IMR-90 (cell line): Measurements from ENCODE around the gene KATNAL2.

Experiments used
- BHLHE40 ChIP-seq: fragments of 150-350 bp; IDR thresholded peaks from 2 replicates; pipeline ENCODE4 v1.6.1; 2016; ENCODE audit warnings: mild to moderate bottlenecking, low read depth, low read length
- CEBPB ChIP-seq: IDR thresholded peaks from 2 replicates; pipeline ENCODE4 v1.6.1; 2012; ENCODE audit warnings: low read depth, low read length, improper control_type of control experiment
- FOS ChIP-seq: fragments of 150-350 bp; IDR thresholded peaks from 2 replicates; pipeline ENCODE4 v1.6.1; 2016; ENCODE audit warnings: low read depth, low read length
- MAFK ChIP-seq: IDR thresholded peaks from 2 replicates; pipeline ENCODE4 v1.6.1; 2012; ENCODE audit warnings: low read depth, low read length, improper control_type of control experiment
- MXI1 ChIP-seq: IDR thresholded peaks from 2 replicates; pipeline ENCODE4 v1.6.1; 2012; ENCODE audit warnings: low read depth, mild to moderate bottlenecking, low read length, moderate library complexity, borderline replicate concordance
- POLR2A ChIP-seq: IDR thresholded peaks from 2 replicates; pipeline ENCODE4 v1.6.1; 2012; ENCODE audit warnings: mild to moderate bottlenecking, low read depth, low read length
- RAD21 ChIP-seq: IDR thresholded peaks from 2 replicates; pipeline ENCODE4 v1.6.1; 2012; ENCODE audit warnings: low read length, improper control_type of control experiment
- RCOR1 ChIP-seq: IDR thresholded peaks from 2 replicates; pipeline ENCODE4 v1.6.1; 2012; ENCODE audit warnings: mild to moderate bottlenecking, low read length, improper control_type of control experiment; ENCODE audit not compliant: insufficient replicate concordance
- SMC3 ChIP-seq: fragments of 150-350 bp; IDR thresholded peaks from 2 replicates; pipeline ENCODE4 v1.6.1; 2016; ENCODE audit warnings: low read depth, mild to moderate bottlenecking, antibody characterized with exemption, low read length, moderate library complexity
- TF ChIP-seq, protein P1 (sequence below): conservative IDR thresholded peaks from 2 replicates; pipeline ENCODE4 v1.5.1; 2012; ENCODE audit warnings: mild to moderate bottlenecking, low read depth, low read length, improper control_type of control experiment
- TF ChIP-seq, protein P2 (sequence below): fragments of 150-350 bp; IDR thresholded peaks from 2 replicates; pipeline ENCODE4 v1.6.1; 2017; ENCODE audit warnings: mild to moderate bottlenecking, antibody characterized with exemption, low read length, low read depth
- TF ChIP-seq, protein P3 (sequence below): fragments of 150-350 bp; IDR thresholded peaks from 2 replicates; pipeline ENCODE4 v1.6.1; 2016; ENCODE audit warnings: low read depth, mild to moderate bottlenecking, low read length, moderate library complexity, borderline replicate concordance

- TF ChIP-seq, protein P1, sequence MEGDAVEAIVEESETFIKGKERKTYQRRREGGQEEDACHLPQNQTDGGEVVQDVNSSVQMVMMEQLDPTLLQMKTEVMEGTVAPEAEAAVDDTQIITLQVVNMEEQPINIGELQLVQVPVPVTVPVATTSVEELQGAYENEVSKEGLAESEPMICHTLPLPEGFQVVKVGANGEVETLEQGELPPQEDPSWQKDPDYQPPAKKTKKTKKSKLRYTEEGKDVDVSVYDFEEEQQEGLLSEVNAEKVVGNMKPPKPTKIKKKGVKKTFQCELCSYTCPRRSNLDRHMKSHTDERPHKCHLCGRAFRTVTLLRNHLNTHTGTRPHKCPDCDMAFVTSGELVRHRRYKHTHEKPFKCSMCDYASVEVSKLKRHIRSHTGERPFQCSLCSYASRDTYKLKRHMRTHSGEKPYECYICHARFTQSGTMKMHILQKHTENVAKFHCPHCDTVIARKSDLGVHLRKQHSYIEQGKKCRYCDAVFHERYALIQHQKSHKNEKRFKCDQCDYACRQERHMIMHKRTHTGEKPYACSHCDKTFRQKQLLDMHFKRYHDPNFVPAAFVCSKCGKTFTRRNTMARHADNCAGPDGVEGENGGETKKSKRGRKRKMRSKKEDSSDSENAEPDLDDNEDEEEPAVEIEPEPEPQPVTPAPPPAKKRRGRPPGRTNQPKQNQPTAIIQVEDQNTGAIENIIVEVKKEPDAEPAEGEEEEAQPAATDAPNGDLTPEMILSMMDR, result no peak
- TF ChIP-seq, protein P2, sequence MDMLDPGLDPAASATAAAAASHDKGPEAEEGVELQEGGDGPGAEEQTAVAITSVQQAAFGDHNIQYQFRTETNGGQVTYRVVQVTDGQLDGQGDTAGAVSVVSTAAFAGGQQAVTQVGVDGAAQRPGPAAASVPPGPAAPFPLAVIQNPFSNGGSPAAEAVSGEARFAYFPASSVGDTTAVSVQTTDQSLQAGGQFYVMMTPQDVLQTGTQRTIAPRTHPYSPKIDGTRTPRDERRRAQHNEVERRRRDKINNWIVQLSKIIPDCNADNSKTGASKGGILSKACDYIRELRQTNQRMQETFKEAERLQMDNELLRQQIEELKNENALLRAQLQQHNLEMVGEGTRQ, result no peak
- TF ChIP-seq POLR2A, result no peak
- no peak for TF ChIP-seq CEBPB
- TF ChIP-seq, protein P3, sequence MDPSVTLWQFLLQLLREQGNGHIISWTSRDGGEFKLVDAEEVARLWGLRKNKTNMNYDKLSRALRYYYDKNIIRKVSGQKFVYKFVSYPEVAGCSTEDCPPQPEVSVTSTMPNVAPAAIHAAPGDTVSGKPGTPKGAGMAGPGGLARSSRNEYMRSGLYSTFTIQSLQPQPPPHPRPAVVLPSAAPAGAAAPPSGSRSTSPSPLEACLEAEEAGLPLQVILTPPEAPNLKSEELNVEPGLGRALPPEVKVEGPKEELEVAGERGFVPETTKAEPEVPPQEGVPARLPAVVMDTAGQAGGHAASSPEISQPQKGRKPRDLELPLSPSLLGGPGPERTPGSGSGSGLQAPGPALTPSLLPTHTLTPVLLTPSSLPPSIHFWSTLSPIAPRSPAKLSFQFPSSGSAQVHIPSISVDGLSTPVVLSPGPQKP, result no peak
- no peak for TF ChIP-seq FOS
- TF ChIP-seq MXI1, result no peak
- no peak for TF ChIP-seq RAD21
- TF ChIP-seq SMC3, result no peak
- no peak for TF ChIP-seq RCOR1
- TF ChIP-seq BHLHE40, result no peak
- no peak for TF ChIP-seq MAFK
Measured at GRCh38 chr18:47113796-47114540, 196.6 kb downstream of the KATNAL2 start.
